WTC11 (cell line): Measurements from ENCODE around the gene CLCA2. TPM values are rescaled to one million over a fixed set of nuclear protein-coding genes. Genes with fewer than 3 reads are reported as not detected.

Experiments
- ATAC-seq: fragments of 200-7000 bp; cut with Tn5 transposase; 2 replicates; pipeline ENCODE4 v1.10.0; 2021; ENCODE audit warnings: mild to moderate bottlenecking, moderate library complexity
- CTCF ChIA-PET: fragments of 300-600 bp; sonication (Branson Sonifier 250); formaldehyde crosslinking; loops from one replicate; lab custom pipeline; 2021; ENCODE audit warnings: antibody characterized with exemption; lab: Charles Lee
- POLR2A ChIA-PET: fragments of 350-600 bp; sonication (Branson Sonifier 250); formaldehyde crosslinking; loops from one replicate; lab custom pipeline; 2021; ENCODE audit warnings: antibody characterized with exemption; lab: Charles Lee
- DNase-seq: peaks from one replicate; pipeline ENCODE4 v3.0.0; 2021; ENCODE audit warnings: low spot score
- H3K27ac Mint-ChIP-seq: 2 replicates; pipeline ENCODE4 v1.8.0; 2021; ENCODE audit warnings: mixed read lengths
- H3K27me3 Mint-ChIP-seq: 2 replicates; pipeline ENCODE4 v1.8.0; 2021; ENCODE audit warnings: low read depth, mild to moderate bottlenecking, moderate library complexity, mixed read lengths
- H3K36me3 Mint-ChIP-seq: 2 replicates; pipeline ENCODE4 v1.8.0; 2021; ENCODE audit warnings: mixed read lengths
- H3K4me1 Mint-ChIP-seq: 2 replicates; pipeline ENCODE4 v1.8.0; 2022; ENCODE audit warnings: mixed read lengths
- H3K4me3 Mint-ChIP-seq: 2 replicates; pipeline ENCODE4 v1.8.0; 2021; ENCODE audit warnings: mild to moderate bottlenecking, moderate library complexity, mixed read lengths
- H3K9me3 Mint-ChIP-seq: 2 replicates; pipeline ENCODE4 v1.8.0; 2021; ENCODE audit warnings: mixed read lengths
- AR ChIP-seq: fragments of 250-450 bp; sonication (Bioruptor Pico); IDR thresholded peaks from 2 replicates; pipeline ENCODE4 v1.9.0; 2021; ENCODE audit warnings: mild to moderate bottlenecking
- ARID4B ChIP-seq: sonication (generic); formaldehyde crosslinking; IDR thresholded peaks from 2 replicates; pipeline ENCODE4 v1.8.0; 2023; ENCODE audit warnings: missing genetic modification reagents, mild to moderate bottlenecking, borderline replicate concordance
- E2F5 ChIP-seq: sonication (generic); formaldehyde crosslinking; IDR thresholded peaks from 2 replicates; pipeline ENCODE4 v1.8.1; 2022; ENCODE audit warnings: mild to moderate bottlenecking, moderate library complexity, missing genetic modification reagents
- EMX1 ChIP-seq: fragments of 250-450 bp; sonication (Bioruptor Pico); IDR thresholded peaks from 2 replicates; pipeline ENCODE4 v1.8.0; 2021; ENCODE audit warnings: mild to moderate bottlenecking
- ETV6 ChIP-seq: sonication (generic); formaldehyde crosslinking; IDR thresholded peaks from 2 replicates; pipeline ENCODE4 v1.8.1; 2022; ENCODE audit warnings: mild to moderate bottlenecking, missing genetic modification reagents
- FOXJ3 ChIP-seq: sonication (generic); formaldehyde crosslinking; IDR thresholded peaks from 2 replicates; pipeline ENCODE4 v1.9.0; 2021; ENCODE audit warnings: missing genetic modification reagents, mild to moderate bottlenecking, borderline replicate concordance
- GABPB1 ChIP-seq: sonication (generic); formaldehyde crosslinking; IDR thresholded peaks from 2 replicates; pipeline ENCODE4 v1.8.1; 2023; ENCODE audit warnings: mild to moderate bottlenecking, missing genetic modification reagents
- HMGA2 ChIP-seq: fragments of 250-450 bp; sonication (Bioruptor Pico); IDR thresholded peaks from 2 replicates; pipeline ENCODE4 v1.4.0; 2021; ENCODE audit warnings: mild to moderate bottlenecking, moderate library complexity
- NFYB ChIP-seq: sonication (generic); formaldehyde crosslinking; conservative IDR thresholded peaks from 2 replicates; pipeline ENCODE4 v1.8.0; 2022; ENCODE audit warnings: low read depth, missing genetic modification reagents
- NR1H2 ChIP-seq: sonication (generic); formaldehyde crosslinking; IDR thresholded peaks from 2 replicates; pipeline ENCODE4 v1.9.0; 2021; ENCODE audit warnings: mild to moderate bottlenecking, moderate library complexity, missing genetic modification reagents
- PREB ChIP-seq: sonication (generic); formaldehyde crosslinking; IDR thresholded peaks from 2 replicates; pipeline ENCODE4 v1.8.1; 2022; ENCODE audit warnings: mild to moderate bottlenecking, missing genetic modification reagents, moderate library complexity, borderline replicate concordance
- RELA ChIP-seq: sonication (generic); formaldehyde crosslinking; IDR thresholded peaks from 2 replicates; pipeline ENCODE4 v1.8.1; 2022; ENCODE audit warnings: missing genetic modification reagents, mild to moderate bottlenecking, borderline replicate concordance
- ZNF121 ChIP-seq: sonication (generic); formaldehyde crosslinking; IDR thresholded peaks from 2 replicates; pipeline ENCODE4 v1.8.0; 2023; ENCODE audit warnings: missing genetic modification reagents
- ZNF317 ChIP-seq: sonication (generic); formaldehyde crosslinking; IDR thresholded peaks from 2 replicates; pipeline ENCODE4 v1.8.1; 2023; ENCODE audit warnings: low read depth, mild to moderate bottlenecking, moderate library complexity, missing genetic modification reagents, borderline replicate concordance
- ZNF416 ChIP-seq: fragments of 250-450 bp; sonication (Bioruptor Pico); IDR thresholded peaks from 2 replicates; pipeline ENCODE4 v1.9.0; 2021; ENCODE audit warnings: mild to moderate bottlenecking, inconsistent platforms
- ZNF423 ChIP-seq: fragments of 250-450 bp; sonication (Bioruptor Pico); IDR thresholded peaks from 2 replicates; pipeline ENCODE4 v2.1.2; 2022; ENCODE audit warnings: mild to moderate bottlenecking, moderate library complexity
- ZNF512 ChIP-seq: sonication (generic); formaldehyde crosslinking; IDR thresholded peaks from 2 replicates; pipeline ENCODE4 v1.8.1; 2022; ENCODE audit warnings: missing genetic modification reagents, borderline replicate concordance
- total RNA-seq: library from RNA; stranded (reverse); gene quantifications from 3 replicates; pipeline ENCODE4 v1.2.3, GENCODE V29; 2021

The CLCA2 gene
- total RNA-seq, 1 experiment from 2014 or later = 0.07 TPM

GRCh38 chr1:86466986-86467385 lies 43.0 kb downstream of the CLCA2 start:
- CTCF ChIA-PET = no interaction called here

More at GRCh38 chr1:86466986-86467385, 43.0 kb downstream of the CLCA2 start:
- no peak for DNase-seq
- H3K4me1 Mint-ChIP-seq = peaks cover under 1% of the 10 kb centered on the region; the same call in 1 of the 2 replicates
- POLR2A ChIA-PET = no interaction called here
- TF ChIP-seq PREB (CRISPR knock-in tag) = no peak
- no peak for TF ChIP-seq ARID4B (CRISPR knock-in tag)
- TF ChIP-seq GABPB1 (CRISPR knock-in tag) = no peak
- TF ChIP-seq AR (CRISPR knock-in tag) = no peak
- no peak for TF ChIP-seq NR1H2 (CRISPR knock-in tag)
- no peak for TF ChIP-seq RELA (CRISPR knock-in tag)
- TF ChIP-seq NFYB (CRISPR knock-in tag) = no peak
- no peak for TF ChIP-seq ZNF317
- TF ChIP-seq ZNF423 (CRISPR knock-in tag) = no peak
- no peak for TF ChIP-seq ETV6 (CRISPR knock-in tag)
- TF ChIP-seq EMX1 (CRISPR knock-in tag) = no peak
- no peak for TF ChIP-seq ZNF512 (CRISPR knock-in tag)
- TF ChIP-seq FOXJ3 (CRISPR knock-in tag) = no peak
- TF ChIP-seq ZNF416 (CRISPR knock-in tag) = no peak
- no peak for TF ChIP-seq ZNF121 (CRISPR knock-in tag)
- no peak for TF ChIP-seq E2F5 (CRISPR knock-in tag)
- no peak for TF ChIP-seq HMGA2 (CRISPR knock-in tag)
- TF ChIP-seq, all 79 proteins: peak for 0
- Mint-ChIP-seq H3K27me3 (no peaks in the 10 kb centered on the region), H3K27ac (no peak overlapping the region), H3K36me3 (no peaks in the 10 kb centered on the region), H3K9me3 (no peaks in the 10 kb centered on the region), H3K4me3 (no peak overlapping the region)
- no peak for ATAC-seq
